SK-N-SH treated with all-trans-retinoic acid at 6 μM for 48 hours (cell line): Measurements from ENCODE around the gene MDGA2.

Source experiments
- ARNTL ChIP-seq: fragments of 450-650 bp; formaldehyde crosslinking; IDR thresholded peaks from 2 replicates; pipeline ENCODE4 v1.5.0; 2020; ENCODE audit warnings: low read depth, mild to moderate bottlenecking, moderate library complexity, borderline replicate concordance
- ISL1 ChIP-seq: fragments of 250-450 bp; sonication (Bioruptor Pico); IDR thresholded peaks from 2 replicates; pipeline ENCODE4 v2.1.2; 2022; ENCODE audit warnings: mild to moderate bottlenecking, moderate library complexity
- PPARA ChIP-seq: fragments of 250-450 bp; sonication (Bioruptor Pico); IDR thresholded peaks from 2 replicates; pipeline ENCODE4 v1.5.0; 2020; ENCODE audit warnings: mild to moderate bottlenecking, borderline replicate concordance
- TCF4 ChIP-seq: fragments of 250-450 bp; sonication (Bioruptor Pico); IDR thresholded peaks from 2 replicates; pipeline ENCODE4 v1.8.0; 2021; ENCODE audit warnings: mild to moderate bottlenecking, moderate library complexity, borderline replicate concordance
- TOX ChIP-seq: fragments of 250-450 bp; sonication (Bioruptor Pico); IDR thresholded peaks from 2 replicates; pipeline ENCODE4 v1.8.0; 2021; ENCODE audit warnings: mild to moderate bottlenecking, moderate library complexity, borderline replicate concordance

- TF ChIP-seq ISL1 (CRISPR knock-in tag) (no peak), TCF4 (CRISPR knock-in tag) (no peak), PPARA (CRISPR knock-in tag) (no peak), TOX (no peak), ARNTL (CRISPR knock-in tag) (no peak)
Measured at GRCh38 chr14:46894476-46894875, 780.9 kb downstream of the MDGA2 start.
